ENCODE measurements around the gene MSI2.

GRCh38 chr17:57638284-57638683 lies 382.0 kb downstream of the MSI2 start:
- TF ChIP-seq CTCF (IDR thresholded peaks at IDR 0.05; ENCODE audit: insufficient read depth, low read length, poor library complexity, severe bottlenecking): no peak
- no peak for TF ChIP-seq EZH2phosphoT487 (conservative IDR thresholded peaks at IDR 0.05; ENCODE audit: low read length)

Data from SU-DHL-6 (cell line).